HG02759 (cell line): Measurements from ENCODE around the gene CRY2.

Experiments used
- ATAC-seq: cut with Tn5 transposase; IDR thresholded peaks from one replicate; pipeline ENCODE4 v1.9.1; 2021; ENCODE audit warnings: mild to moderate bottlenecking, moderate library complexity; ENCODE audit not compliant: unreplicated experiment

The CRY2 gene

DNA sequence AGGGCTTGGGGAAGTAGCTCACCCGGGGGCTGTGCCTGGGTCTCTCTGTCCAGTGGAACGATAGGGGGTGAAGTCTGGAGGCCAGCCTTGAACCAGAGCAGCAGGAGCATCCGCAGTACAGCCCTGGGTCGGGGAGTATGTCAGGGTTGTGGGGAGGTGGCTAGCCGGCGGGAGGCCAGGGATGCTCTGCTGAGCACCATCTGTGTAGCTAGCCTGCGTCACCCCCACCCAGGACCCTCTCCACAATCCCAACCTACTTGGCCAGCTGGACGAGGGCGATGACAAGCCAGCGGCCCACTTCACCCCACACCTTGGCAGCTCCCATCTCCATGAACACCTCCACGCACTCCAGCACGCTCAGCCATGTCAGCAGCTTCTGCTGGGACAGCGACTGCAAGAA, 68.2 kb downstream of the CRY2 start:
- ATAC-seq = no peak

DNA sequence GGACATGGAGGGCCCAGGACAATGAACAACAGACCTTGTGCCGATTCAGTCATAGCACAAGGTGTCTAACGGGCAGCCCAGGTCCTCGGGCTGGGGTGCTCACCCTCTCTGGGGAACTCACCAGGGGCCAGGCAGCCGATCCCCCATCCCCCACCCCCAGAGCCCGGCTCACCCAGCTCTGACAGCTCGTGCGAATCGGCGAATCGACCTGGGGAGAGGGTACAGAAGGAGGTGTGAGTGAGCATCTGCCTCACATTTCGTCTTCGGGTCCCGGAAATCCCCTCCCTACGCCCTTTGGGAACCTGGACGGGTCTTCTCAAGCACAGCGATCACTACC, 70.0 kb downstream of the CRY2 start:
- ATAC-seq = peak; percentile 1

DNA sequence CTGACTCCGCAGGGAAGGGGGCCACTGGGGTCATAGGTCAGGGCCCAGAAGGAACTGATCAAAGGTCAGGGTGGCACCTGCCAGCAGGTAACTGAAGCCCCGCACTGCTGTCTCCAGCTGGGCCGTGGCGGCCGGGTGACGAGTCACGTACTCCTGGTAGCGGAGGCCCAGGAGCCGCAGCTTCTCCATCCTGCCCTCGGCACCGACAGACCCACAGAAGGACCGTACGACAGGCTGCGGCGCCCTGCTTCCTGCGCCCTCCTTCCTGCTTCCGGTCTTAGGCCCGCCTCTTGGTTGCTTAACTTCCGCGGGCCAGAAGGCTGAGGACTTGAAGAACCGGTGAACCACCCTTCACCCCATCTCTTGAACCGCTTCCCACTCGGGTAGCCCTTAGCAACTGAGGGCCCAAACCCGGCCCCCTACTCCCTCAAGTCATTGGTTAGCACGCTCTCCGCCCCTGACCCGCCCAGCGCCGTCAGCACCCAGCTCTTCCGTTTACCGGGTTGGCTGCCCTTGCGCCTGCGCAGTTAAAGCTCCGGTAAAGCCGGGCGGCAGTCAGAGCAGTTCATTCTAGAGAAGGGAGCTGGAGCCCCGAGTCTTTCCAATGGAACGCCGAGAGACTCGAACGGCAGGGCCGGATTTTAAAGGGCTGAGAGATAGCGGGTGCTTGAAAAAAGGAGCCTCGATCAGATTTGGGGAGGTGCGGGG, 70.5 kb downstream of the CRY2 start, which contains the start of gene PEX16:
Gene PEX16, minus strand, starts transcription at position 255 of the 708 bp plus-strand sequence. Its CDS starts 66 bp downstream, at position 189.
- peak; percentile 93 for ATAC-seq

DNA sequence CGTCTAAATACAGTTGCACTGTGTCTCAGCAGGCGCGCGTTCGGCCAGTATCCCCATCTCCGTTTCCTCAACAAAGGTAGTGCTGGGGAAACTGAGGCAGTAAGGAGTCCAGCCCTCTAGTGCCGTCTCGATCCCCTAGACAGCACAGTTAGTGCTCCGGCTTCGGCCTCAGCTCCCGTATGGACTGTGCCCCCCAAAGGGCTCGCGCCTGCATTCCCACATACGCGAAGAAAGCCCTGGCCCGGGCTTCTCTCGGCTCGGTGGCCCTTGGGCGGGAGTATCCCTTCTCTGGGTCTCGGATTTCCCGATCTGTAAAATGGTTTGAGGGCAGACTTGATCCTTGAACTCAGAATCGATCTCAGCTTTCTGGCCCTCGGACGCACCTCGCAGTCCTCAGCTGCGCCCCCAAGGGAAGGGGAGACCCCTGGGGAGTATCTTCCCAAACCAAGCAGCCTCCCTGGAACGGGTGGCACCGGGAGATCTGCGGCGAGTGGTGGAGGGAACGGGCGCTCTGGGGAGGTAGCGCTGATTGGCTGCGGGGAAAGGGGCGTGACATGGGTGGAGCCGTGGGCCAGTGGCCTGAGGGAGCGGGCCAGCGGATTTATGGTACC, 71.2 kb downstream of the CRY2 start:
- peak; percentile 37 for ATAC-seq

- no peak for ATAC-seq
These were observed 71.8 kb downstream of the CRY2 start for GRCh38 chr11:45918962-45919675.

GRCh38 chr11:45919806-45920530, 72.7 kb downstream of the CRY2 start:
- ATAC-seq = no peak

DNA sequence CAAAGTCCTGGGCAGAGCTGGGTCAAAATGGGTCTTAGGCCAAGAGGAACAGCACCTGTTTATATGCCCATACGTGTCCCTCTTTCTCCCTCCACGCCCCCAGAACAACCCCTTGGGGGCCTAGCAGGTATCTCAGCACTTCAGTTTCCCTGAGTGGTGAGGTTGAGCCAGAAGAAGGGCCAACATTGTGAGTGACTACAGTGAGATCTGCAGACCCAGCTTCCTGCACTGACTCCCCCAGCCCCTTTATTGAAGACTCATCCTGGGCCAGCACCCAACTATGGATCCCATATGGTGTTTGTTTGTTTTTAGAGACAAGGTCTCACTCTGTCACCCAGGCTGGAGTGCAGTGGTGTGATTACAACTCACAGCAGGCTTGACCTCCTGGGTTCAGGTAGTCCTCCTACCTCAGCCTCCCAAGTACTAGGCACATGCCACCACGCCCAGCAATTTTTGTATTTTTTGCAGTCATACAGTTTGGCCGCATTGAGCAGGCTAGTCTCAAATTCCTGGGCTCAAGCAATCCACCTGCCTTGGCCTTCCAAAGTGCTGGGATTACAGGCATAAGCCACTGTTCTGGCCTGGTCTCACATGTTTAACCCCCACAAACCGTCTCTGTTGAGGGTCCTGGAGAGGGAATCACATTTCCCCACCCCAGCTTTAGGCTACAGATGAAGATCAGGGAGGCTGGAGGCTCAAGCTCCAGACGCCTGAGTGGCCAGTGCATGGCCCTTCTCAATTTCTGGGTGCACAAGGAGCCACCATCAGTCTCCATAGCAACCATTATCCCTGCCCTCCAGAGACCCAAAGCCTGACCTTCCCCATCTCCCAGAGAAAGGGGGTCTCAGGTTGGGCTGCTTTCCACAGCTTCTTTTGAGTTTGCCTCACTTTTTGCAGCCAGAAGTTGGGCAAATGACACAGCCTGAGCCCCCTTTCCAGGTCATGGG, 73.5 kb downstream of the CRY2 start:
- no peak for ATAC-seq

- ATAC-seq = no peak
These were observed 74.5 kb downstream of the CRY2 start for GRCh38 chr11:45921561-45922424.

- no peak for ATAC-seq
These were observed 75.3 kb downstream of the CRY2 start, which contains the start of gene LARGE2 for GRCh38 chr11:45922425-45923082. Gene LARGE2 (plus strand): TSS chr11:45922656. CDS start chr11:45922883, 227 bp downstream.

GRCh38 chr11:45924036-45924915, 77.0 kb downstream of the CRY2 start:
- ATAC-seq = no peak

- ATAC-seq = no peak
These were observed 77.7 kb downstream of the CRY2 start for GRCh38 chr11:45924927-45925326.

- ATAC-seq = no peak
These were observed 78.3 kb downstream of the CRY2 start for GRCh38 chr11:45925550-45925949.

DNA sequence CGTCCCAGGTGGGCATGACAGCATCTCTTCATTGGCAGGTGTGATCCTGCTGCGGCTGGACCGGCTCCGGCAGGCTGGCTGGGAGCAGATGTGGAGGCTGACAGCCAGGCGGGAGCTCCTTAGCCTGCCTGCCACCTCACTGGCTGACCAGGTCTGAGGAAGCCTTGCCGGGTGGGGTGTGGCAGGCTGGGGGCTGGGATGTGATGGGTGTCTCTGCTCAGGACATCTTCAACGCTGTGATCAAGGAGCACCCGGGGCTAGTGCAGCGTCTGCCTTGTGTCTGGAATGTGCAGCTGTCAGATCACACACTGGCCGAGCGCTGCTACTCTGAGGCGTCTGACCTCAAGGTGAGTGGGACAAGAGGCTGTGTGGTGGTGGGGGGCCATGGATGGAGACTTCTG, 78.7 kb downstream of the CRY2 start:
- ATAC-seq = no peak

- no peak for ATAC-seq
These were observed 79.5 kb downstream of the CRY2 start for GRCh38 chr11:45926536-45927331.

DNA sequence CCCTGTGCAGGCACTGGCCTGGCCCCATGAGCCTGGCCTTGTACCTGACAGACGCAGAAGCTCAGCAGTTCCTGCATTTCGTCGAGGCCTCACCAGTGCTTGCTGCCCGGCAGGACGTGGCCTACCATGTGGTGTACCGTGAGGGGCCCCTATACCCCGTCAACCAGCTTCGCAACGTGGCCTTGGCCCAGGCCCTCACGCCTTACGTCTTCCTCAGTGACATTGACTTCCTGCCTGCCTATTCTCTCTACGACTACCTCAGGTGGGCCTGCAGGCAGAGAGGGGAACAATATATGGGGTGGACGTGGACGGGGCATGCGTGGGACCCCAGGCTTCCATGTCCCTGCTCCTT, 80.0 kb downstream of the CRY2 start:
- no peak for ATAC-seq

DNA sequence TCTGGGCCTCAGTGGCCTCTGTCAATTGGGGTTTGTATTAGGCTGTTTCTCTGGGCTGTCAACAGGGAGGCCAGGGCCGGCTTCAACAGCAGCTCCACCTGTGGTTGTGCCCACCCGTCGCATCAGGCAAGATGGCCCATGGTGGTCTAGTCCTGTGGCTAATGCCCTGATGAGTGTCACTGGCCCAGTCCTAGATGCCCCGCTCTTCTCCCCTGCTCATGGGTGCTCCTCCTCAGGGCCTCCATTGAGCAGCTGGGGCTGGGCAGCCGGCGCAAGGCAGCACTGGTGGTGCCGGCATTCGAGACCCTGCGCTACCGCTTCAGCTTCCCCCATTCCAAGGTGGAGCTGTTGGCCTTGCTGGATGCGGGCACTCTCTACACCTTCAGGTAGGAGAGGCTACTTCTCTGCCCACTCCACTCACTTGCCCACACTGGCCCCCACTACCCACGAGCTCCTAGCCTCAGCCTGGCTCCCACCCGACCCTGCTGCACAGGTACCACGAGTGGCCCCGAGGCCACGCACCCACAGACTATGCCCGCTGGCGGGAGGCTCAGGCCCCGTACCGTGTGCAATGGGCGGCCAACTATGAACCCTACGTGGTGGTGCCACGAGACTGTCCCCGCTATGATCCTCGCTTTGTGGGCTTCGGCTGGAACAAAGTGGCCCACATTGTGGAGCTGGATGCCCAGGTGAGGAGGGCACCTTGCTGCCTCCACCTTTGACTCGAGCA, 80.6 kb downstream of the CRY2 start:
- no peak for ATAC-seq
